GM12878 (cell line): ENCODE measurements around the gene DYNC1I2. TPM values are rescaled to one million over a fixed set of nuclear protein-coding genes. Genes with fewer than 3 reads are reported as not detected.

Experiments used
- JUND ChIP-seq: IDR thresholded peaks from 2 replicates; pipeline ENCODE4 v1.6.1; 2012; ENCODE audit warnings: low read depth, mild to moderate bottlenecking, low read length, improper control_type of control experiment, moderate library complexity
- RB1 ChIP-seq: fragments of 450-650 bp; formaldehyde crosslinking; IDR thresholded peaks from 2 replicates; pipeline ENCODE4 v1.6.1; 2017; ENCODE audit warnings: mild to moderate bottlenecking, borderline replicate concordance
- SIN3A ChIP-seq: IDR thresholded peaks from 2 replicates; pipeline ENCODE4 v1.6.1; 2012; ENCODE audit warnings: low read depth, low read length, improper control_type of control experiment
- SIX5 ChIP-seq: IDR thresholded peaks from 2 replicates; pipeline ENCODE4 v1.6.1; 2011; ENCODE audit warnings: mild to moderate bottlenecking, low read depth, low read length, moderate library complexity; ENCODE audit not compliant: severe bottlenecking
- ZNF622 ChIP-seq: fragments of 450-650 bp; IDR thresholded peaks from 2 replicates; pipeline ENCODE4 v1.6.1; 2017; ENCODE audit warnings: mild to moderate bottlenecking, inconsistent platforms
- polyA plus RNA-seq, 11 experiments: library from polyadenylated mRNA; depleted of rRNA in 4 of 11; unstranded in 6 of 11; stranded (reverse) in 5 of 11; fragments of >200 nt; fragmentation: Nextera tagmentation in 4 of 11; fragmentation: Illumina TruSeq in 1 of 11; extraction: Ambion mirVana in 4 of 11; extraction: Trizol in 1 of 11; gene quantifications; 1 replicate in 1 of 11; 2 replicates in 10 of 11; pipeline versions ENCODE4 v1.2.1 to v1.2.3, GENCODE V29; 2011 to 2016; ENCODE audit warnings: inconsistent platforms in 2 of 11, missing spikeins in 2 of 11, low read depth in 1 of 11
- total RNA-seq, 4 experiments: library from RNA; depleted of rRNA in 3 of 4; stranded (reverse); fragments of >200 nt in 3 of 4; fragmentation: Illumina TruSeq in 1 of 4; extraction: Trizol in 1 of 4; gene quantifications; 2 replicates each; pipeline versions ENCODE4 v1.2.1 to v1.2.3, GENCODE V29; 2013 to 2021
- TF ChIP-seq, protein P1 (sequence below): IDR thresholded peaks from 2 replicates; pipeline ENCODE4 v1.6.1; 2012; ENCODE audit warnings: low read depth, low read length, improper control_type of control experiment
- TF ChIP-seq, protein P2 (sequence below): fragments of 450-650 bp; formaldehyde crosslinking; IDR thresholded peaks from 2 replicates; pipeline ENCODE4 v1.4.0; 2020; ENCODE audit warnings: mild to moderate bottlenecking, moderate library complexity
- TF ChIP-seq, protein P3 (sequence below): fragments of 450-650 bp; IDR thresholded peaks from 2 replicates; pipeline ENCODE4 v1.6.1; 2016; ENCODE audit warnings: mild to moderate bottlenecking

The DYNC1I2 gene
- total and polyA plus RNA-seq, 10 of the 15 experiments (the other 5 are each of a cell fraction or from before 2014, with no cell fraction given) = 39.9 to 113 (median 53.5) TPM

DNA sequence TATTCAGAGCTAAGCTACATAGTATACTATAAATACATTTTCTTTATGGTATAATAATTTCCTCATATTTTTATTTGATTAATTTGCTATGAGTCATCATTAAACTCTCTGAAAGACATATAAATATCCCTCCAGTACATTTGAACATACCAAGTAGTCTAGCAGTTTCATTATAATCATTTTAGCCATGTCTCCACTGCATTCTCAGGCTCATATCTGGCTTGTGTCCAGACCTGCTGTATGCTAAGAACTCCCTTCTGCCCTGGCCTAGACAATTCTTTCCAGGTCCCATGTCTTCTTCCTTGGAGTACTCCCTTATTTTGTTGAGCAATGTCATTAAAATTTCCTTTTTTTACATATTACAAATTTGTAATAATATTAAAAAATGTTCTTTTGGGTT is 16.6 kb upstream of the DYNC1I2 start (continued):
- TF ChIP-seq, protein P1, sequence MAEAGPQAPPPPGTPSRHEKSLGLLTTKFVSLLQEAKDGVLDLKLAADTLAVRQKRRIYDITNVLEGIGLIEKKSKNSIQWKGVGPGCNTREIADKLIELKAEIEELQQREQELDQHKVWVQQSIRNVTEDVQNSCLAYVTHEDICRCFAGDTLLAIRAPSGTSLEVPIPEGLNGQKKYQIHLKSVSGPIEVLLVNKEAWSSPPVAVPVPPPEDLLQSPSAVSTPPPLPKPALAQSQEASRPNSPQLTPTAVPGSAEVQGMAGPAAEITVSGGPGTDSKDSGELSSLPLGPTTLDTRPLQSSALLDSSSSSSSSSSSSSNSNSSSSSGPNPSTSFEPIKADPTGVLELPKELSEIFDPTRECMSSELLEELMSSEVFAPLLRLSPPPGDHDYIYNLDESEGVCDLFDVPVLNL = no peak
- TF ChIP-seq RB1 (no peak), SIX5 (no peak), ZNF622 (no peak), JUND (no peak), SIN3A (no peak)
- TF ChIP-seq, protein P2, sequence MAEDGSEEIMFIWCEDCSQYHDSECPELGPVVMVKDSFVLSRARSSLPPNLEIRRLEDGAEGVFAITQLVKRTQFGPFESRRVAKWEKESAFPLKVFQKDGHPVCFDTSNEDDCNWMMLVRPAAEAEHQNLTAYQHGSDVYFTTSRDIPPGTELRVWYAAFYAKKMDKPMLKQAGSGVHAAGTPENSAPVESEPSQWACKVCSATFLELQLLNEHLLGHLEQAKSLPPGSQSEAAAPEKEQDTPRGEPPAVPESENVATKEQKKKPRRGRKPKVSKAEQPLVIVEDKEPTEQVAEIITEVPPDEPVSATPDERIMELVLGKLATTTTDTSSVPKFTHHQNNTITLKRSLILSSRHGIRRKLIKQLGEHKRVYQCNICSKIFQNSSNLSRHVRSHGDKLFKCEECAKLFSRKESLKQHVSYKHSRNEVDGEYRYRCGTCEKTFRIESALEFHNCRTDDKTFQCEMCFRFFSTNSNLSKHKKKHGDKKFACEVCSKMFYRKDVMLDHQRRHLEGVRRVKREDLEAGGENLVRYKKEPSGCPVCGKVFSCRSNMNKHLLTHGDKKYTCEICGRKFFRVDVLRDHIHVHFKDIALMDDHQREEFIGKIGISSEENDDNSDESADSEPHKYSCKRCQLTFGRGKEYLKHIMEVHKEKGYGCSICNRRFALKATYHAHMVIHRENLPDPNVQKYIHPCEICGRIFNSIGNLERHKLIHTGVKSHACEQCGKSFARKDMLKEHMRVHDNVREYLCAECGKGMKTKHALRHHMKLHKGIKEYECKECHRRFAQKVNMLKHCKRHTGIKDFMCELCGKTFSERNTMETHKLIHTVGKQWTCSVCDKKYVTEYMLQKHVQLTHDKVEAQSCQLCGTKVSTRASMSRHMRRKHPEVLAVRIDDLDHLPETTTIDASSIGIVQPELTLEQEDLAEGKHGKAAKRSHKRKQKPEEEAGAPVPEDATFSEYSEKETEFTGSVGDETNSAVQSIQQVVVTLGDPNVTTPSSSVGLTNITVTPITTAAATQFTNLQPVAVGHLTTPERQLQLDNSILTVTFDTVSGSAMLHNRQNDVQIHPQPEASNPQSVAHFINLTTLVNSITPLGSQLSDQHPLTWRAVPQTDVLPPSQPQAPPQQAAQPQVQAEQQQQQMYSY (CRISPR knock-in tag) = no peak
- TF ChIP-seq, protein P3, sequence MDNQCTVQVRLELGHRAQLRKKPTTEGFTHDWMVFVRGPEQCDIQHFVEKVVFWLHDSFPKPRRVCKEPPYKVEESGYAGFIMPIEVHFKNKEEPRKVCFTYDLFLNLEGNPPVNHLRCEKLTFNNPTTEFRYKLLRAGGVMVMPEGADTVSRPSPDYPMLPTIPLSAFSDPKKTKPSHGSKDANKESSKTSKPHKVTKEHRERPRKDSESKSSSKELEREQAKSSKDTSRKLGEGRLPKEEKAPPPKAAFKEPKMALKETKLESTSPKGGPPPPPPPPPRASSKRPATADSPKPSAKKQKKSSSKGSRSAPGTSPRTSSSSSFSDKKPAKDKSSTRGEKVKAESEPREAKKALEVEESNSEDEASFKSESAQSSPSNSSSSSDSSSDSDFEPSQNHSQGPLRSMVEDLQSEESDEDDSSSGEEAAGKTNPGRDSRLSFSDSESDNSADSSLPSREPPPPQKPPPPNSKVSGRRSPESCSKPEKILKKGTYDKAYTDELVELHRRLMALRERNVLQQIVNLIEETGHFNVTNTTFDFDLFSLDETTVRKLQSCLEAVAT = no peak
